Ishikawa (cell line): ENCODE results near the gene TANC1.
A peak's percentile ranks its signal among the peaks of the same experiment; 100 is the strongest.

Experiments used
- CEBPB ChIP-seq: IDR thresholded peaks from 2 replicates; pipeline ENCODE4 v1.6.1; 2012
- EP300 ChIP-seq: IDR thresholded peaks from 2 replicates; pipeline ENCODE4 v1.6.1; 2012; ENCODE audit warnings: borderline replicate concordance
- RAD21 ChIP-seq: IDR thresholded peaks from 2 replicates; pipeline ENCODE4 v1.6.1; 2012; ENCODE audit warnings: low read depth
- TCF12 ChIP-seq: IDR thresholded peaks from 2 replicates; pipeline ENCODE4 v1.6.1; 2012; ENCODE audit warnings: low read depth
- TEAD4 ChIP-seq: IDR thresholded peaks from 2 replicates; pipeline ENCODE4 v1.6.1; 2012
- TF ChIP-seq, protein P1 (sequence below): IDR thresholded peaks from 2 replicates; pipeline ENCODE4 v1.6.1; 2012
- TF ChIP-seq, protein P2 (sequence below): IDR thresholded peaks from 2 replicates; pipeline ENCODE4 v1.6.1; 2012; ENCODE audit warnings: low read depth, mild to moderate bottlenecking

DNA sequence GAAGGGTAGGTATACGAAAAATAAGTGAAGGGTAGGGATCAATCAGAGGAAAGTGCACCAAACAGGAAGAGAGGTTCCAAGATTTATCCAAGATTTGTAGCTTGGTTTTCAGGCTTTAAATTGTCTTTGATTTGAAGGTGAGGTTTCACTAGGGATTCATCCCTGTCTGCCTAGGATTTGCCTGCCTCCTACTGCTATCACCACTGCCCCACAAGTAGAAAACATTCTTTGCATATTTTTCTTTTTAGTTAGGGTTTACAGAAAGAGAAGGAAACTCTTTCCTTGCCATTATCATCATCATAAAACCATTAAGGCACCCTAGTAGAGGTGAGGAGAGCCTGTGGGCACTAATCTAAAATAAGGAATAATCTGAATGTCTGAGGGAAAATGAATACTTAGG lies 45.8 kb upstream of the TANC1 start:
- TF ChIP-seq TEAD4 (0 out of 2 replicates have a peak, but pooled peaks have one; percentile 4), RAD21 (no peak), EP300 (no peak), CEBPB (no peak), TCF12 (no peak)
- TF ChIP-seq, protein P1, sequence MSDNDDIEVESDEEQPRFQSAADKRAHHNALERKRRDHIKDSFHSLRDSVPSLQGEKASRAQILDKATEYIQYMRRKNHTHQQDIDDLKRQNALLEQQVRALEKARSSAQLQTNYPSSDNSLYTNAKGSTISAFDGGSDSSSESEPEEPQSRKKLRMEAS: no peak
- TF ChIP-seq, protein P2, sequence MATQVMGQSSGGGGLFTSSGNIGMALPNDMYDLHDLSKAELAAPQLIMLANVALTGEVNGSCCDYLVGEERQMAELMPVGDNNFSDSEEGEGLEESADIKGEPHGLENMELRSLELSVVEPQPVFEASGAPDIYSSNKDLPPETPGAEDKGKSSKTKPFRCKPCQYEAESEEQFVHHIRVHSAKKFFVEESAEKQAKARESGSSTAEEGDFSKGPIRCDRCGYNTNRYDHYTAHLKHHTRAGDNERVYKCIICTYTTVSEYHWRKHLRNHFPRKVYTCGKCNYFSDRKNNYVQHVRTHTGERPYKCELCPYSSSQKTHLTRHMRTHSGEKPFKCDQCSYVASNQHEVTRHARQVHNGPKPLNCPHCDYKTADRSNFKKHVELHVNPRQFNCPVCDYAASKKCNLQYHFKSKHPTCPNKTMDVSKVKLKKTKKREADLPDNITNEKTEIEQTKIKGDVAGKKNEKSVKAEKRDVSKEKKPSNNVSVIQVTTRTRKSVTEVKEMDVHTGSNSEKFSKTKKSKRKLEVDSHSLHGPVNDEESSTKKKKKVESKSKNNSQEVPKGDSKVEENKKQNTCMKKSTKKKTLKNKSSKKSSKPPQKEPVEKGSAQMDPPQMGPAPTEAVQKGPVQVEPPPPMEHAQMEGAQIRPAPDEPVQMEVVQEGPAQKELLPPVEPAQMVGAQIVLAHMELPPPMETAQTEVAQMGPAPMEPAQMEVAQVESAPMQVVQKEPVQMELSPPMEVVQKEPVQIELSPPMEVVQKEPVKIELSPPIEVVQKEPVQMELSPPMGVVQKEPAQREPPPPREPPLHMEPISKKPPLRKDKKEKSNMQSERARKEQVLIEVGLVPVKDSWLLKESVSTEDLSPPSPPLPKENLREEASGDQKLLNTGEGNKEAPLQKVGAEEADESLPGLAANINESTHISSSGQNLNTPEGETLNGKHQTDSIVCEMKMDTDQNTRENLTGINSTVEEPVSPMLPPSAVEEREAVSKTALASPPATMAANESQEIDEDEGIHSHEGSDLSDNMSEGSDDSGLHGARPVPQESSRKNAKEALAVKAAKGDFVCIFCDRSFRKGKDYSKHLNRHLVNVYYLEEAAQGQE: no peak
